ENCODE results near the gene SULT4A1. TPM values are rescaled to one million over a fixed set of nuclear protein-coding genes. Genes with fewer than 3 reads are reported as not detected.

SULT4A1 gene
- total RNA-seq, 1 experiment from 2014 or later: 0.50 TPM

GRCh38 chr22:43828998-43829782 lies 33.1 kb downstream of the SULT4A1 start:
- DNase-seq (ENCODE audit: low spot score): no peak

- no peak for DNase-seq (ENCODE audit: low spot score)
These were observed 33.7 kb downstream of the SULT4A1 start for GRCh38 chr22:43828725-43828997.

- DNase-seq (ENCODE audit: low spot score): no peak
These were observed 34.2 kb downstream of the SULT4A1 start for GRCh38 chr22:43827926-43828724.

- no peak for DNase-seq (ENCODE audit: low spot score)
These were observed 35.1 kb downstream of the SULT4A1 start for GRCh38 chr22:43827003-43827735.

GRCh38 chr22:43826142-43827002 lies 35.9 kb downstream of the SULT4A1 start:
- peak; percentile 60 for DNase-seq (ENCODE audit: low spot score)

- no peak for DNase-seq (ENCODE audit: low spot score)
These were observed 36.7 kb downstream of the SULT4A1 start for GRCh38 chr22:43825651-43826050.

GRCh38 chr22:43824724-43825420 lies 37.4 kb downstream of the SULT4A1 start:
- DNase-seq (ENCODE audit: low spot score): no peak

- DNase-seq (ENCODE audit: low spot score): no peak
These were observed 38.2 kb downstream of the SULT4A1 start for GRCh38 chr22:43823911-43824665.

GRCh38 chr22:43823353-43823908 lies 38.9 kb downstream of the SULT4A1 start:
- DNase-seq (ENCODE audit: low spot score): no peak

- no peak for DNase-seq (ENCODE audit: low spot score)
These were observed 40.5 kb downstream of the SULT4A1 start for GRCh38 chr22:43821606-43822425.

GRCh38 chr22:43820651-43821305 lies 41.5 kb downstream of the SULT4A1 start:
- no peak for DNase-seq (ENCODE audit: low spot score)

GRCh38 chr22:43819931-43820640 lies 42.2 kb downstream of the SULT4A1 start:
- DNase-seq (ENCODE audit: low spot score): no peak

GRCh38 chr22:43819421-43819921 lies 42.8 kb downstream of the SULT4A1 start:
- no peak for DNase-seq (ENCODE audit: low spot score)

- no peak for DNase-seq (ENCODE audit: low spot score)
These were observed 43.3 kb downstream of the SULT4A1 start for GRCh38 chr22:43818981-43819380.

- no peak for DNase-seq (ENCODE audit: low spot score)
These were observed 44.9 kb downstream of the SULT4A1 start for GRCh38 chr22:43817402-43817801.

- DNase-seq (ENCODE audit: low spot score): no peak
These were observed 48.0 kb downstream of the SULT4A1 start for GRCh38 chr22:43814264-43814663.

- no peak for DNase-seq (ENCODE audit: low spot score)
These were observed 49.4 kb downstream of the SULT4A1 start for GRCh38 chr22:43812890-43813289.
